ENCODE data around the gene AKAP13. TPM values are rescaled to one million over a fixed set of nuclear protein-coding genes. Genes with fewer than 3 reads are reported as not detected.

AKAP13 gene
- total RNA-seq, 2 experiments from 2014 or later = 85.1 to 104 TPM

DNA sequence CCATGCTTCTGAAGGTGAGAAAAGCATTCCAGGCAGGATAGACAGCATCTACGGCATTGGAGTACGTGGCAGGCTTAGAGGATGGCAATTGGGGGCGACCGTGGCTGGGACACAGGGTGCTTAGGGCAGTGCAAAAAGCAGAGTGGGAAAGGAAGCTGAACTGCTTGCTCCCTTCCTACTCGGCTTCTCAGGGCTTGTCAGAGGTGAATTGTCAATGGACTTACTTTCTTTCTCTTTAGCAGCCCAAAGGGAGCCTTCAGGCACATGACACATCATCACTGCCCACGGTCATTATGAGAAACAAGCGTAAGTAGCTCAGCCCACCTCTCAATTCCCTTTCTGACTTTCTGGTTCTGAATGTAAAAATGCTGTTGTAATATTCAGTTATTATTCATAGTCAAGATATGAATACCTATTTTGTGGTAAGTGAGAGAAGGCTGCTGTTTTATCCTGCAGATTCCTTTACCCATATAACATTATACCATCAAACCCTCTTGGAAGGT is 330.0 kb downstream of the AKAP13 start:
- ATAC-seq (peak; percentile 70), DNase-seq (peak; percentile 71)
- H3K4me3 Mint-ChIP-seq = peak overlapping the region; percentile 52
- ChIA-PET CTCF (interaction anchor here (0.6 to 3.5 kb wide), 12 partner anchors 10 to 201 kb away, joined by 3 to 15 read pairs (median 4); no protein-coding TSS in a partner anchor), POLR2A (interaction anchor here (0.6 to 1.2 kb wide), 9 partner anchors 9 to 128 kb away, joined by 3 to 10 read pairs (median 5); no protein-coding TSS in a partner anchor)
- no peaks in the 10 kb centered on the region for H3K9me3 Mint-ChIP-seq (ENCODE audit: low read depth)
- intact Hi-C loops (cut with DNase I, micrococcal nuclease) = loop anchor here (1.0 to 5.0 kb wide), 2 partner anchors 14 to 937 kb away; no protein-coding TSS in a partner anchor
- no peaks in the 10 kb centered on the region for H3K27me3 Mint-ChIP-seq
- H3K27ac Mint-ChIP-seq = peak overlapping the region; percentile 92
- peaks cover 50% of the 10 kb centered on the region for H3K36me3 Mint-ChIP-seq (ENCODE audit: low read depth)
- H3K4me1 Mint-ChIP-seq = peaks cover 73% of the 10 kb centered on the region

DNA sequence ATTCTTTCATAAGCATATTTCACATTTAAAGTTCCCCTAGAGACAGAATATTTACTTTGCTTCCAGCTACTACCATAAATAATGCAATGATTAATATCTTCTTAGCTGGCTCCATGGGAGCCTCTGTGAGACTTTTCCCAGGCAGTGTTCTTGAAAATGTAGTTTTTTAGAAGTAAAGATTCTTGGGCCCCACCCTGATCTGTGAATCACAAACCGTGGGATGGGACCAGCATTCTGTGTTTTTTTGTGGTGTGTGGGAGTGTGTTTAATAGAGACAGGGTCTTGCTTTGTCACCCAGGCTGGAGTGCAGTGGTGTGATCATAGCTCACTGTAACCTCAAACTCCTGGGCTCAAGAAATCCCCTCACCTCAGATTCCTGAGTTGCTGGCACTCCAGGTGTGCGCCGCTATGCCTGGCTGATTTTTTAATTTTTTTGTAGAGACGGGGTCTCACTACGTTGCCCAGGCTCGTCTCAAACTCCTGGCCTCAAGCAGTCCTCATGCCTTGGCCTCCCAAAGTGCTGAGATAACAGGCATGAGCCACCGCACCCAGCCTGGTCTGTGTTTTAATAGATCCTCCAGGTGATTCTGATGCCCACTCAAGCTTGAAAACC is 331.3 kb downstream of the AKAP13 start:
- no peak overlapping the region for H3K4me3 Mint-ChIP-seq

DNA sequence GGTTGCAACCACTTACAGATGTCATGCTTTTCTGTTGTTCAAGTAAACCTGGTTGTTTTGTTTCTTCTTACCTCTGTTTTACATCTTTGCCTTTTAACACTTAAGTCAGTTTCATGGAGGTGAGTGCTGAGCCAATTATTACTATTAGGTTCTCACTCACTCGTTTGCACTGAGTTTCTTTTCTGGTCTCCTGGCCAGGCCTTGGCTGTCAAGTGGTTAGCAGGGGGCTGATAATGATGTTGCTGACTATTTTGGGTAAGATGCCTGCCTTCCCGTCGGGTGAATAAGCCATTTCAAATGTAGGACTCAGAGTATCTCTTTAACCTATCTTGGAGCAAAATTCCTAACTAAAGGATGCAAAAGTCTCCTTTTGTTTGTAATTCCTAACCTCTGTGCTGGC is 335.9 kb downstream of the AKAP13 start:
- peaks cover 71% of the 10 kb centered on the region for H3K4me1 Mint-ChIP-seq

More for the DNA sequence above, 331.3 kb downstream of the AKAP13 start:
- peaks cover 70% of the 10 kb centered on the region for H3K4me1 Mint-ChIP-seq
- peaks cover 61% of the 10 kb centered on the region for H3K36me3 Mint-ChIP-seq (ENCODE audit: low read depth)
- no peaks in the 10 kb centered on the region for H3K9me3 Mint-ChIP-seq (ENCODE audit: low read depth)
- ChIA-PET POLR2A (interaction anchor here (0.9 to 1.9 kb wide), 2 partner anchors 9 to 12 kb away, joined by 8 to 9 read pairs; no protein-coding TSS in a partner anchor), CTCF (interaction anchor here (0.6 to 3.5 kb wide), 6 partner anchors 9 to 129 kb away, joined by 3 to 15 read pairs (median 5); no protein-coding TSS in a partner anchor)
- DNase-seq (peak; percentile 29), ATAC-seq (no peak)
- intact Hi-C loops (cut with DNase I, micrococcal nuclease) = loop anchor here in 1 of 2 experiments (5.0 kb wide), 1 partner anchor 936 kb away; no protein-coding TSS in a partner anchor
- H3K27ac Mint-ChIP-seq = peak overlapping the region; percentile 74
- H3K27me3 Mint-ChIP-seq = no peaks in the 10 kb centered on the region

DNA sequence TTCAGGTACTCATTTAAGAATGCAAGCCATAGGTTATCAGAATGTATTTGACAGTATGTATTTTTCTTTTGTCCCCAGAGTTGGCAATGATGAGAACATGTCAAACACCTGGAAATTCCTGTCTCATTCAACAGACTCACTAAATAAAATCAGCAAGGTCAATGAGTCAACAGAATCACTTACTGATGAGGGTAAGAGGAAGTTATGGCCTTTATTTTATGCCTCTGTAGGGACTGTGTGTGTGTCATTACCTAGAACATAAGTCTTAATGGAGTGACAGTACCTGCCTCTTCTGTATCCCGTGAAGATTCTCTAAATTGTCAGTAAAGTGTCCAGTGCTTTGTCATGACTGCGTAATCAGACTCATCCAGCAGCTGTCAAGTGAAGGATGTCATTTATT is 336.8 kb downstream of the AKAP13 start:
- Mint-ChIP-seq H3K27ac (peak overlapping the region; percentile 76), H3K4me1 (peaks cover 71% of the 10 kb centered on the region), H3K36me3 (ENCODE audit: low read depth) (peaks cover 85% of the 10 kb centered on the region), H3K9me3 (ENCODE audit: low read depth) (no peaks in the 10 kb centered on the region), H3K4me3 (no peak overlapping the region), H3K27me3 (no peaks in the 10 kb centered on the region)
- POLR2A ChIA-PET = no interaction called here
- CTCF ChIA-PET = interaction anchor here (0.9 kb wide), 1 partner anchor 31 kb away, joined by 3 read pairs; no protein-coding TSS in a partner anchor
- DNase-seq (no peak), ATAC-seq (peak; percentile 33)
- intact Hi-C loops (cut with DNase I, micrococcal nuclease) = no loop called here

More for the DNA sequence above, 335.9 kb downstream of the AKAP13 start:
- intact Hi-C loops (cut with DNase I, micrococcal nuclease) = no loop called here
- ATAC-seq = no peak
- Mint-ChIP-seq H3K27me3 (no peaks in the 10 kb centered on the region), H3K4me3 (no peak overlapping the region), H3K9me3 (ENCODE audit: low read depth) (no peaks in the 10 kb centered on the region), H3K27ac (peak overlapping the region; percentile 76), H3K36me3 (ENCODE audit: low read depth) (peaks cover 84% of the 10 kb centered on the region)
- ChIA-PET POLR2A (no interaction called here), CTCF (no interaction called here)
- DNase-seq = no peak

DNA sequence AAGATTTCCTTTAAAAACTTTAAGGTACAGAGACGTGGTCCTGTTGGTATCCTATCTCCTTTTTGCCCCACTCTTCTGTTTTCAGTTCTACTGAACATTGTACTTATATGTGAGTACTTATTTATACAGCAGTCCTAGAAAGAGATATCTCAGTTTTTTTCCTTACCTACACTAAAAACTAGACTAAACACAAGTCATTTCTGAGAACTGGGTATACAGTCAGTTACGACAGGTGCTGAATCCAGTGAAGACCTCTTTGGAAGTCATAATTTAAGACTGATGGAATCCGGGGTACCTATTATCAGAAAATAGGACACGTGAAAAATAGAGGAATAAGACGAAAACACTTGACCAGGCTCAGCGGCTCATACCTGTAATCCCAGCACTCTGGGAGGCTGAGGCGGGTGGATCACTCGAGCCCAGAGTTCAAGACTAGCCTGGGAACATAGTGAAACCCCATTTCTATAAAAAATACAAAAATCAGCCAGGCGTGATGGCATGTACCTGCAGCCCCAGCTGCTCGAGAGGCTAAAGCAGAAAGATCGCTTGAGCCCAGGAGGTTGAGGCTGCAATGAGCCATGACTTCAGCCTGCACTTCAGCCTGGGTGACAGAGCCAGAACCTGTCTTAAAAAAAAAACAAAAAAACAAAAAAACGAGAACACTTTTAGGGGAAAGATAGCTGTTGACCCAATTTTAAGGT is 338.0 kb downstream of the AKAP13 start:
- intact Hi-C loops (cut with DNase I, micrococcal nuclease) = no loop called here
- ChIA-PET POLR2A (no interaction called here), CTCF (interaction anchor here (0.6 kb wide), 1 partner anchor 39 kb away, joined by 3 read pairs; no protein-coding TSS in a partner anchor)
- H3K36me3 Mint-ChIP-seq (ENCODE audit: low read depth) = peaks cover 87% of the 10 kb centered on the region
- peak overlapping the region; percentile 64 for H3K27ac Mint-ChIP-seq
- no peaks in the 10 kb centered on the region for H3K27me3 Mint-ChIP-seq
- DNase-seq = no peak
- H3K4me3 Mint-ChIP-seq = no peak overlapping the region
- peaks cover 75% of the 10 kb centered on the region for H3K4me1 Mint-ChIP-seq
- no peak for ATAC-seq
- H3K9me3 Mint-ChIP-seq (ENCODE audit: low read depth) = no peaks in the 10 kb centered on the region

DNA sequence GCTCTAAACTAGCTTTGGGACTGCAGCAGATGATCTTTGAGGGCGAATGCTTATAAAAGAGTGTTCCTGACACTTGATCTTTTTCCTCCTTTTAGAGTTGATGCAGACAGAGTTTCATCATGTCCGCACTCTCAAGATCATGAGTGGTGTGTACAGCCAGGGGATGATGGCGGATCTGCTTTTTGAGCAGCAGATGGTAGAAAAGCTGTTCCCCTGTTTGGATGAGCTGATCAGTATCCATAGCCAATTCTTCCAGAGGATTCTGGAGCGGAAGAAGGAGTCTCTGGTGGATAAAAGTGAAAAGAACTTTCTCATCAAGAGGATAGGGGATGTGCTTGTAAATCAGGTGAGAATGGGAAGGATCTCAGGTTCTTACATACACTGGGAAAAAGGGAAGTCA is 338.6 kb downstream of the AKAP13 start:
- ATAC-seq (no peak), DNase-seq (no peak)
- peak overlapping the region; percentile 64 for H3K27ac Mint-ChIP-seq
- H3K4me3 Mint-ChIP-seq = no peak overlapping the region
- H3K36me3 Mint-ChIP-seq (ENCODE audit: low read depth) = peaks cover 86% of the 10 kb centered on the region
- ChIA-PET CTCF (interaction anchor here (0.6 kb wide), 1 partner anchor 39 kb away, joined by 3 read pairs; no protein-coding TSS in a partner anchor), POLR2A (interaction anchor here (1.0 kb wide), 1 partner anchor 17 kb away, joined by 5 read pairs; no protein-coding TSS in a partner anchor)
- H3K4me1 Mint-ChIP-seq = peaks cover 76% of the 10 kb centered on the region
- H3K27me3 Mint-ChIP-seq = no peaks in the 10 kb centered on the region
- no peaks in the 10 kb centered on the region for H3K9me3 Mint-ChIP-seq (ENCODE audit: low read depth)
- intact Hi-C loops (cut with DNase I, micrococcal nuclease) = no loop called here

DNA sequence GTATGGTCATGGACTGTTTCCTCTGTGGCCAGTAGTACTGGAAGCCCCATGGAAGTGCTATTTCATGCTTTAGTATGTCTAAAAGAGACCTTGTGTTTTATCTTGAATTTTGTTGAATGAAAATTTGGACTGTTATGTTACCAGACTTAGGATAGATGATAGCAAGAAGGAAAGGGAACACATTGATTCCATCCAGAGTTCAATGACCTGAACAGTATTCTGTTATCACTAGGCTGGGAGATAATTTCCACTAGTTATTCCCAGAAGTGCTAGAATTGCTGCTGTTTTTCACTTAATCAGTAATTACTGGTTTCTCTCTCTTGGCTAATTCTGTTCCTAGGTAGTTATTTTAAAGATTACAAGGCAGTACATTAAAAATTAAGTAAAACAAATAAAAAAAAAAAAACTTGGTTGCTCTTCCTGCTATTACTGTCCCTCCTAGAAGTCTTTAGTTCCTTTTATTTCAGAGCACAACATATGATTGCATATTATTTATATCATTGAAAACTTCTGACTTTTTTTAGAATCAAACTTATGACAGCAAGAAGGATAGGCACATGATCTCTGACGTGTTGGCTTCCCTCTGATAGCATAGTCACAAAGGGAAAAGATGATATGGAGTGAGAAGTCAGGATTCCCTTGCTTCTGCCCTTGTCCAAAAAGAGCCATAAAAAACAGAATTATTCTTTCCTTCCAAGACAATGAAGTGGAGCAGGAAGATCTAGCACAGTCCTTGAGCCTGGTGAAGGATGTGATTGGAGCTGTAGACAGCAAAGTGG is 342.2 kb downstream of the AKAP13 start:
- no peak for DNase-seq
- peaks cover 82% of the 10 kb centered on the region for H3K4me1 Mint-ChIP-seq
- ChIA-PET CTCF (interaction anchor here (0.6 to 3.2 kb wide), 4 partner anchors 11 to 329 kb away, joined by 3 to 15 read pairs (median 4); no protein-coding TSS in a partner anchor), POLR2A (interaction anchor here (1.9 kb wide), 1 partner anchor 10 kb away, joined by 9 read pairs; no protein-coding TSS in a partner anchor)
- H3K27me3 Mint-ChIP-seq = no peaks in the 10 kb centered on the region
- H3K27ac Mint-ChIP-seq = peak overlapping the region; percentile 85
- no peak for ATAC-seq
- H3K9me3 Mint-ChIP-seq (ENCODE audit: low read depth) = no peaks in the 10 kb centered on the region
- intact Hi-C loops (cut with DNase I, micrococcal nuclease) = loop anchor here (5.0 to 10.0 kb wide), 4 partner anchors 70 to 428 kb away; partner anchors contain the start of gene KLHL25 (in 1 of the 2)
- H3K36me3 Mint-ChIP-seq (ENCODE audit: low read depth) = peaks cover 81% of the 10 kb centered on the region
- H3K4me3 Mint-ChIP-seq = no peak overlapping the region

DNA sequence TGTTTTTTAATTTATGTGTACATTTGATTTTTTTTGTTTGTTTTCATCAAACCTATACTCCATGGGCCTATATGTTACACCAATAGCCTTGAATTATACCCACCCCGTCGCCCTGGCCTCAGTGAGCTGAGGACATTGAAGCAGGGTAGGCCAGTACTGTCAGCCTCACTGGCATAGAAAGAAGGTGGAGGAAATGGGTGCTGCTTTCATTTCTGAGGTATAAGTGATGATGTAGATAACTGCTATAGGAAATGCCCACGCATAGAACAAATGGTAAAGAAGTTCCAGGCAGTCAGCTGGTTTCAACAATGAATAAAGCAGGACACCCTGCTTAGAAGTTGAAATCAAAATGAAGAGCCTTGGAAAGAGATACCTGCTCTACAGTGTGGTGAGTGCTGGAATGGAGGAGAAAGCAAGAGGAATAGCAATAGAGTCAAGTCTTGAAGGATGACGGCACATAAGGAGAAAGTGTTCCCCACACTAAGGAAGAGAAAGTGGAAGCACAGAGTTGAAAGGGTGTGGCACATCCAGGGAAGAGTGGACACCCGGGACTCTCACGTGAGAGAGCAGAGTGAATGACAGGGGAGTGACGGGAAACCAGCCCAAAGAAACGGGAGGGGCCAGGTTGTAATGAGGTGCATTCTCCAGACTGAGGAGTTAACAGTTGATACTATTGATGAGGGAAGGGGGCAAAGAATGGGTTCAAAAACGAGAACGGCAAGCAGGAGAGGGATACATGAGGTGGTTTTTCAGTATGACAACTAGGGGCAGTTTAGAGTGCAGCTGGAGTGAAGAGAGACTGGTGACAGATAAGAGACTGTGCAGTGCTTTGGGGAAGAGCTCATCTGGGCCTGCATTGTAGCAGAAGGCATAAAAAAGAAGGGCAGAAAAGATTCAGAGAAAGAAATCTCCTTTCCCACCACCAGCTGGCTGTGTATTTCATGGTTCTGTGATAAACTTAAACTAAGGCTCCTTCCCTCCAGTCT is 343.9 kb downstream of the AKAP13 start:
- H3K36me3 Mint-ChIP-seq (ENCODE audit: low read depth) = peaks cover 72% of the 10 kb centered on the region
- intact Hi-C loops (cut with DNase I, micrococcal nuclease) = loop anchor here (1.0 to 10.0 kb wide), 8 partner anchors 14 to 429 kb away; partner anchors contain the start of gene KLHL25 (in 1 of the 2)
- CTCF ChIA-PET = interaction anchor here (0.7 to 3.2 kb wide), 12 partner anchors 8 to 232 kb away, joined by 3 to 15 read pairs (median 4); no protein-coding TSS in a partner anchor
- peak overlapping the region; percentile 50 for H3K4me3 Mint-ChIP-seq
- H3K27me3 Mint-ChIP-seq = no peaks in the 10 kb centered on the region
- peak overlapping the region; percentile 98 for H3K27ac Mint-ChIP-seq
- POLR2A ChIA-PET = interaction anchor here (0.5 to 1.9 kb wide), 7 partner anchors 12 to 117 kb away, joined by 3 to 9 read pairs (median 4); no protein-coding TSS in a partner anchor
- H3K4me1 Mint-ChIP-seq = peaks cover 68% of the 10 kb centered on the region
- ATAC-seq = peak; percentile 82
- DNase-seq = peak; percentile 45
- no peaks in the 10 kb centered on the region for H3K9me3 Mint-ChIP-seq (ENCODE audit: low read depth)

DNA sequence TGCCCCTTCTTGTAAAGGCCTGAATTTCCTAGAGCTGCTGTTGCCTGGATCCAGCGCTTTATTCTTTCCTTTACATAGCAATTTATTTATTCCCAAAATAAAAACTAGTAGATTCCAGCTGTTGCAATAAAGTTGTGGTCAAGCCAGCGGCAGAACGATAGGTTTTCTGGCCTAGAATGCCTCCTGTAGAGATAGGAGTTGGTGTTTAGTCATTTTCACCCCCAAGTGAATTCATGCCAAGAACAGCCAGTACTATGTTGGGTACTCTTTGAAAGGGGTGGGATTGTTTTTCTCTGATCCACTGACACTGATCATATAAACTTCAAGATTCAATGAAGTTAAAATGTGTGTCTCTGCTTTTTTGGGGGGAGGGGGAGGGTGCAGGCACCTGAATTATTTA is 344.6 kb downstream of the AKAP13 start:
- Mint-ChIP-seq H3K9me3 (ENCODE audit: low read depth) (no peaks in the 10 kb centered on the region), H3K27ac (peak overlapping the region; percentile 98), H3K4me3 (no peak overlapping the region), H3K4me1 (peaks cover 69% of the 10 kb centered on the region), H3K27me3 (no peaks in the 10 kb centered on the region), H3K36me3 (ENCODE audit: low read depth) (peaks cover 70% of the 10 kb centered on the region)
- POLR2A ChIA-PET = interaction anchor here (0.7 to 1.9 kb wide), 5 partner anchors 13 to 293 kb away, joined by 3 to 9 read pairs (median 5); no protein-coding TSS in a partner anchor
- no peak for DNase-seq
- intact Hi-C loops (cut with DNase I, micrococcal nuclease) = loop anchor here in 1 of 2 experiments (2.0 to 10.0 kb wide), 2 partner anchors 238 to 430 kb away; no protein-coding TSS in a partner anchor
- CTCF ChIA-PET = interaction anchor here (0.7 to 3.2 kb wide), 10 partner anchors 10 to 246 kb away, joined by 3 to 15 read pairs (median 4); no protein-coding TSS in a partner anchor
- no peak for ATAC-seq

Data from activated CD4-positive, alpha-beta T cell treated with anti-CD3 and anti-CD28 coated beads for 36 hours (primary cell).